Stimulated activated CD8-positive, alpha-beta memory T cell treated with anti-CD3 and anti-CD28 coated beads, Interleukin-12 subunit alpha, Interleukin-12 subunit beta, amount 100 ng/mL, for 1 hour (primary cell): ENCODE data around the gene GZMM.

Source experiments
- DNase-seq: peaks from one replicate; pipeline ENCODE4 v3.0.0-alpha.2; 2020; ENCODE audit warnings: low read depth

The GZMM gene

GRCh38 chr19:566844-567243, 23.0 kb downstream of the GZMM start:
- no peak for DNase-seq

GRCh38 chr19:567296-567900, 23.5 kb downstream of the GZMM start:
- DNase-seq = no peak

GRCh38 chr19:570251-570686, 26.4 kb downstream of the GZMM start:
- no peak for DNase-seq

DNA sequence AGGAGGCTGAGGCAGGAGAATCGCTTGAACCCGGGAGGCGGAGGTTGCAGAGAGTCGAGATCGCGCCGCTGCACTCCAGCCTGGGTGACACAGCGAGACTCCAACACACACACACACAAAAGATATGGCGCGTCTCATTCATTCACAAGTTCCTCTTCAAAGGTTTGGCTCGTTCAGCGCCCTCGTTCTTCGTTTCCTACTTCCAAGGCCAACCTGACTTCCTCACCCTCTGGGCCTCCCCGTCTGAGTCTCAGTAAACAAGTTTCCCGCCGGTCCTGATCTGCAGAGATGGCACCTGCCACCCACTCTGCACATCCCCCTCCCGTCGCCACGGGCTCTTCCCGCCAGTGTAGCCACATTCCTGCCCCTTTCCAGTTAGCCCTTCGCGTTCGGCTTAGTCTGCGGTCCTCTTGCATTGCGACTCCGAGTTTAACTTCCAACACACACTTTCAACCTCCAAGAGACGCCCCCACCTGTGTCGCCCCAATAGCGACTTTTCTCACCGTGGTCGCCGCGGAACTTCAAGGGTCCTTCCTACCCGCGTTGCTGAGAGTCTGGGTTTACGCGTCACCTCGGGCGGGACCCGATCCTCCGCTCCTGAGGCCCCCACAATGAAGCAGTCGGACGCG, 27.2 kb downstream of the GZMM start:
- peak; percentile 20 for DNase-seq

DNA sequence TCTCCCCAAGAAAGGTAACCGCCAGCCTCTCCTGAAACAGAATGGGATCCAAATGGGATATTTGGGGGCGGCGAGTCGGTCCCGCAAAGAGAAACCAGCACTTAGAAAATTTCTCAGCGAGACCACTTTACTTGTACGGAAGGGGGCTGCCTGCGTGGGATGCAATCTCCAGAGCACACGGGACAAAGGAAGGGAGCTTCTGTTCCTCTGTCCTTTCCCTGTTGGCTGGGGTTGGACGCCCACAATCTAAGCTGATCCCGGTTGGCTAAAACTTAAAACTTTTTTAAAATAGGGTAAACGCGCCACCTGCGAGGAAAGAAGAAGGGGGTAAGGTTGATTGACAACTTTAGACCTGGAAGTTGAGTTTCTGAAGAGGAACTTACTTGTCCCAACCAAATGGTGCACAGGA, 27.7 kb downstream of the GZMM start:
- DNase-seq = no peak

GRCh38 chr19:572140-572742, 28.4 kb downstream of the GZMM start, which contains the start of gene BSG:
TSS of gene BSG (plus strand) at chr19:572596. CDS start at chr19:572635, 39 bp downstream.
- peak; percentile 98 for DNase-seq

- no peak for DNase-seq
Measured at GRCh38 chr19:572743-573518, 29.1 kb downstream of the GZMM start.

DNA sequence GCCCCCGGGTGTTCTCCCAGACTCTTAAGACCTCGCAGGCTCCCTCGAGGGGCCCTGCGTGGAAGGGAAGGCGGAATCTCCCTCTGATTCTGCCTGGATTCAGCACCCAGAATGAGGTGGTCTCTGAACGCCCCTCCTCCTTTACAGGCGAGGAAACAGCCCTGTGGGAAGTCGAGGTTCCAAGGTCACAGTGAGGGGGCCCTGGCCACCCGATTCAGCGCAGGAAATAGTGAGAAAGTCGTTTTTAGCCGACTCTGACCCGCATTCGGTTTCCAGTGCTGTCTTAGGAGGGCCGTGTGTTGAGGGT, 29.6 kb downstream of the GZMM start:
- no peak for DNase-seq

DNA sequence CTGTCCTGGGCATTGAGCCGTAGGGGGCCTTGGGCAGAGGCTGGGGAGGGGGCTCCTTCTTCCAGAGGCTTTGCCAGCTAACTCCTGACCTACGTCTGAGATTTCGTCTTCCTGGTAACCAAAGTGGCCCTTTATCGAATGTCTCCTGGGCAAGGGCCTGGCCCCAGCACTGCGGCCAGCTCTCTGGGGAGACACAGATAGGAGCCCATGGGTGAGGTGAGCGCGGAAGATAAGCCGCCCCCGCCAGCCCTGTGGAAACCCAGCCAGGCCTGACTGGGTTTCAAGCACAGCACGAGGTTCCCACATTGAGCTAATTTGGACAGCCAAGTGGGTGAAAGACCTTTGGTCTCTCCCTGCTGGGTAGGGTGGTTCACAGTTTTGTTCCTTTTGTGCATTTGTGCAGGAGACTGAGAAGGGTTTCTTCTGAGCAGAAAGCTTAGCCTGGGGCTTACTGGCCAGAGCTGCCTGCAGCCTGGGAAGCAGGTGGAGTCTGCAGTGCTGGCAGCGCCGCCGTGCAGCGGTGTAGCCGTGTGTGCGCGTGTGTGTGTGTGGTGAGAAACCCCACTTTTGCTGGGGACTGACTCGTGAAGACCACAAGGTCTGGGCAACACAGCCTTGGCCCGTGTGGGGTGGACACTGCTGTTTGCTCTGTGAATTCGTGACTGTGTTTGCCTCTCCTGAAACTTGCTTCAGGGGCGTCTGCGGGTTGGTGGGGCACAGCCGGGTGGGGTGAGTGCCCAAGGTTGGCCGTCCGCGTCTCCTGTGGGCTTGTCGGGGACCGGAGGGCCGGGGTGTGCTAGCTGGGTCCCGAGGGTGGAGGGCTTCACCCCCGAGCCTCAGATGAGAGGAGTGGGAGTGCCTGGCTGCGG, 31.0 kb downstream of the GZMM start:
- DNase-seq = no peak

GRCh38 chr19:575527-576506, 32.0 kb downstream of the GZMM start:
- no peak for DNase-seq

DNA sequence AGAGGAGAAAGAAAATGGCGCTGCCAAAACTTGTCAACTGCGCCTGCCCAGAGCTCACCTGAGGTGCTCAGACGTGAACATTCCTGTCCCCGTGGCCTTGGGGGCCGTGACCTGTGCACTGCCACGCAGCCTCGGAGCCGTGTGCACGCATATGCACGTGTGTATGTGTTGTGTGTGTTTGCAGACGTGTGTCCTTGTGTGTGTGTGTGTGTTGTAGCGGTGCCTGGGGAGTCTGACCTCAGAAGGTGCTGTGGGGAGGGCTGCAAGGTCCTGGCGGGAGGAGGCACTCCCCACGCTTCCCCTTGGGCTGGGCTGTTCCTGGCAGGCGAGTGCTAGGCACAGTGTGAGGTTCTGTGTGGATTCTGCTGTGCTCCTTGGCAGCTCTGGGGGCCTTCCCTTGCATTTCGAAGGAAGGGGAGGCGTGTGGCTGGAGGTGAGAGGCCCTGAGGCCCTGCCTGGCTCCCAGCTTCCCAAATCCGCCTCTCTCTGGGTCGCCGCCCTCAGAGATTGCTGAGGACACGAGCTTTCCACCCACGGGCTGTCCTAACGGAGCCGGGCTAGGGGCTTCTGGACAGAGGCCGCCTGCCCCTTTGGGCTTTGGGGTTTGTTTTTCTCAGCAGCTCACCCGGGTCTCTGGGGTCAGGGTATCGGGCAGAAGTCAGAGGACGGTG, 33.0 kb downstream of the GZMM start:
- DNase-seq = no peak

- DNase-seq = no peak
Measured at GRCh38 chr19:577439-578392, 33.9 kb downstream of the GZMM start.

DNA sequence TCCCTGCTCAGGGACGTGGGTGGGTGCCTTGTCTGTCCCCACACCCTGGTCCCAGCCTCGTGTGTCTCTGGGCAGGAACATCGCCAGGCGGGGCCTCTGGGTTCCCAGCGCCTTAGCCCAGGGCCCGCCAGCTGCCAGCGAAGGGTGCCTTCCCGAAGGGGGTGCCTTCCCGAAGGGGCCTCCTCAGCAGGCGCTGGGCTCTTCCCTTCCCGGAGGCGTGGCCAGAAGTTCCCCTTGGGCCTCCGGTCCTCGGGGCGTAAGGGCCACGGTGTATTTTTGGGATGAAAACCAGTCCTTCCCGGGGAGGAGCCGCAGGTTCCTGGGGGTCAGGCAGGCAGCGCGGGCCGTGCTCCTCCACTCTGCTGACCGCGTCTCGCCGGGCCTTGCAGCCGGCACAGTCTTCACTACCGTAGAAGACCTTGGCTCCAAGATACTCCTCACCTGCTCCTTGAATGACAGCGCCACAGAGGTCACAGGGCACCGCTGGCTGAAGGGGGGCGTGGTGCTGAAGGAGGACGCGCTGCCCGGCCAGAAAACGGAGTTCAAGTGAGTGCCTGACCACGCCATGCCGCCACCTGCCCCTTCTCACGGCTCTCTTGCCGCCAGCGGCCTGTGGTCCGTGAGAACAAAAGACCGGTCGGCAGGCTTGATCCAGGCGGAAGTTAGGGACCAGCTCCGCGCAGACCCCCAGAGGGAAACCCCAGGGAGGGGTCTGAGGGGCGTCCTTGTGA, 35.4 kb downstream of the GZMM start:
- DNase-seq = no peak

- no peak for DNase-seq
Measured at GRCh38 chr19:579842-580155, 35.9 kb downstream of the GZMM start.

GRCh38 chr19:580274-580835, 36.5 kb downstream of the GZMM start:
- no peak for DNase-seq

- no peak for DNase-seq
Measured at GRCh38 chr19:581399-582111, 37.7 kb downstream of the GZMM start.

- no peak for DNase-seq
Measured at GRCh38 chr19:582497-583197, 38.8 kb downstream of the GZMM start.
